ENCODE measurements around the gene MT4.

The MT4 gene

DNA sequence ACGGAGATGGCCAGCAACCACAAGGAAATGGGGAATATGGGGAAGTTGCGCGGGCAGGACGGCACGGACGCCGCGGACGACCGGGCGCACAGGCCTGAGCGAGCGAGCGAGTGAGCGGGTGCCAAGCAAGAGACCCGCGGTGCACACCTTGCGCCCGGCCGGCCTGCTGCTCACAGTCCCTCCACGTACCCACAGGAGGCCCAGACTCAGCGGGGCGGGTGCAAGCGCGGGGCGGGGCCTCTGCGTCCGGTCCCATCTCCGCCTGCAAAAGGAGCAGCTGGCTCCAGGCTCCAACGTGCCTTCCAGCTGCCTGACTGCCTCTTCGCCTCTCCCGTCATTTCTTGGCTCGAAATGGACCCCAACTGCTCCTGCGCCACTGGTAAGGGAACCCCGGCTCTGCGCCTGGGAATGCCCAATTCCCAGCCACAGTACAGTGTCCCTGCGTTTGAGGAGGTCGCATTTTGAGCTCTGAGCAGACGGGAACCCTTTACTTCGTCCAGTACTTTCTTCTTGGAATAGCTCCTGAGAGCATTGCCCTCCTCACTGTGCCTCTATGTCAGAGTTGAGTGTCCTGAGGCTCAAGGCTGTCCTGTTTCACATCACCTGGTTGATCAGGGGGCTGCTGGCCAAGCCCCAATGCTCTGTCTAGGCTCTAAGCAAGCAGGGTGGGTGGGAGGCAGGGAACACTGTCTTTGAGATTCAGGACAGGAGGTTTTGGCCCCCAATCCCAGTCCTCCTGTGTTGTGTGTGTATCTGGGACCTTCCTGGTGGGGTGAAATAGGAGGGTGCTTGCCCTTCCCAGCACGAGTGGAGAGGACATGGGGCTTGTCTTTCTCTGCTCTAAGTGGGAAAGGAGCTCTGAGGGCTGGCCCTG lies 52.6 kb downstream of the MT4 start:
- in situ Hi-C loops (cut with MboI; ENCODE audit: low sequenced_read_pairs): no loop called here

DNA sequence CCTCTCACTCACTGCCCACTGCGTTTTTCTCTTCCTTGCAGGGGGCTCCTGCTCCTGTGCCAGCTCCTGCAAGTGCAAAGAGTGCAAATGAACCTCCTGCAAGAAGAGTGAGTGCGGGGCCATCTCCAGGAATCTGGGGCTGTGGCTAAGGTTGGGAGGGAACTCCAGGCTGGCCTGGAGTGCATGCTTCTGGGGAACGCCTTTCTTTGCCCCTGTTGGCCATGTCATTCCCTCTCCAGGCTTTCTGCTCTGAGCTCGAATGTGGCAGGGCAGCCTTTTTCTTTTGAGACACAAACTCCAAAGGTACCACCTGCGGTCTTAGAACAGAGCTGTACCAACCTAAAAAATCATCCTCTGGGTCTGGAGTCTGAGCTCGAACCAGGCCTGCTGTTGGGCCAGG lies 53.3 kb downstream of the MT4 start:
- in situ Hi-C loops (cut with MboI; ENCODE audit: low sequenced_read_pairs): no loop called here
